HepG2 (cell line): ENCODE results near the gene PRKCSH. TPM values are rescaled to one million over a fixed set of nuclear protein-coding genes. Genes with fewer than 3 reads are reported as not detected.
A peak's percentile ranks its signal among the peaks of the same experiment; 100 is the strongest.

Experiments used
- ATAC-seq: fragments of 200-7000 bp; cut with Tn5 transposase; 3 replicates; pipeline ENCODE4 v1.9.1; 2020; ENCODE audit warnings: mild to moderate bottlenecking, moderate library complexity
- BruUV-seq: library from RNA; stranded (reverse); fragments of 400-500 nt; replicated peaks from 2 replicates; lab custom pipeline; 2021; lab: Mats Ljungman, UMichigan
- CTCF ChIA-PET: fragments of 300-600 bp; formaldehyde crosslinking; extraction: SDS; loops from one replicate; lab custom pipeline; 2021; ENCODE audit warnings: low total read pairs, inconsistent platforms, low intra/inter-chr PET ratio; lab: Yijun Ruan, JAX
- POLR2A ChIA-PET: fragments of 350-600 bp; sonication (Branson Sonifier 250); formaldehyde crosslinking; loops from one replicate; lab custom pipeline; 2020; ENCODE audit warnings: antibody characterized with exemption, inconsistent platforms; lab: Yijun Ruan, JAX
- DNase-seq: peaks from one replicate; pipeline ENCODE4 v3.0.0-alpha.2; 2015; ENCODE audit warnings: low spot score
- FAIRE-seq: peaks from 3 replicates; lab custom pipeline; 2011; peaks lifted over from hg19 to GRCh38; lab: Jason Lieb, UNC
- H2AFZ ChIP-seq: one replicate; pipeline ENCODE4 v1.6.1; 2011; ENCODE audit warnings: low read length, inconsistent platforms
- H3K27ac ChIP-seq: fragments of 300-600 bp; 3 replicates; pipeline ENCODE4 v1.8.0; 2011; ENCODE audit warnings: mixed run types, mild to moderate bottlenecking, mixed read lengths, low read length, inconsistent platforms; ENCODE audit not compliant: insufficient read depth; ENCODE audit errors: extremely low read length
- H3K27me3 ChIP-seq, 2 experiments: fragments of 200-600 bp in 1 of 2; 2 replicates in 1 of 2; 3 replicates in 1 of 2; pipeline versions ENCODE4 v1.6.0 to v1.8.0; 2011; ENCODE audit warnings: low read length in 2 of 2, mild to moderate bottlenecking in 2 of 2, moderate library complexity in 2 of 2, inconsistent platforms in 1 of 2; ENCODE audit not compliant: insufficient read depth in 2 of 2, control insufficient read depth in 1 of 2
- H3K36me3 ChIP-seq, 2 experiments: fragments of 200-600 bp in 1 of 2; replicated peaks in 1 of 2; 2 replicates in 1 of 2; 3 replicates in 1 of 2; pipeline versions ENCODE4 v1.5.1 to v1.8.0; 2011; ENCODE audit warnings: low read length in 2 of 2, inconsistent platforms in 1 of 2; ENCODE audit not compliant: insufficient read depth in 2 of 2, control insufficient read depth in 1 of 2
- H3K4me1 ChIP-seq: 2 replicates; pipeline ENCODE4 v1.5.1; 2012; ENCODE audit warnings: low read length, inconsistent platforms; ENCODE audit not compliant: insufficient read depth
- H3K4me2 ChIP-seq: 2 replicates; pipeline ENCODE4 v1.6.0; 2011; ENCODE audit warnings: low read depth, low read length, inconsistent platforms
- H3K4me3 ChIP-seq, 3 experiments: fragments of 200-600 bp in 1 of 3; sonication (generic), shearing (Covaris generic) in 1 of 3; replicated peaks in 1 of 3; 2 replicates each; pipeline ENCODE4 v1.5.1; 2011 to 2016; ENCODE audit warnings: low read length in 3 of 3, inconsistent platforms in 2 of 3, low read depth in 2 of 3, mild to moderate bottlenecking in 2 of 3, control low read depth in 1 of 3, mixed read lengths in 1 of 3; ENCODE audit not compliant: insufficient read depth in 1 of 3
- H3K79me2 ChIP-seq: one replicate; pipeline ENCODE4 v1.6.1; 2011; ENCODE audit warnings: low read length, inconsistent platforms; ENCODE audit not compliant: insufficient read depth
- H3K9ac ChIP-seq: 2 replicates; pipeline ENCODE4 v1.6.0; 2011; ENCODE audit warnings: mild to moderate bottlenecking, low read depth, low read length, inconsistent platforms; ENCODE audit not compliant: insufficient read depth
- H3K9me3 ChIP-seq: 2 replicates; pipeline ENCODE4 v1.5.1; 2012; ENCODE audit warnings: mild to moderate bottlenecking, low read length
- H4K20me1 ChIP-seq: 2 replicates; pipeline ENCODE4 v1.6.0; 2011; ENCODE audit warnings: inconsistent platforms, mild to moderate bottlenecking, low read length, moderate library complexity; ENCODE audit not compliant: insufficient read depth
- ZBTB7B ChIP-seq: sonication (generic); formaldehyde crosslinking; IDR thresholded peaks from 2 replicates; pipeline ENCODE4 v1.4.0; 2020; ENCODE audit warnings: missing genetic modification reagents
- ZBTB8A ChIP-seq: sonication (generic); formaldehyde crosslinking; IDR thresholded peaks from 2 replicates; pipeline ENCODE4 v1.4.0; 2020; ENCODE audit warnings: mild to moderate bottlenecking, low read depth, missing genetic modification reagents, borderline replicate concordance
- ZNF644 ChIP-seq: IDR thresholded peaks from 2 replicates; pipeline ENCODE4 v1.6.1; 2016; ENCODE audit warnings: low read depth
- WGBS: methylation state at CpG from one replicate; pipeline ENCODE4 v1.1.6; 2017; ENCODE audit warnings: low lambda C conversion rate; 5-methylcytosine and 5-hydroxymethylcytosine counted together
- in situ Hi-C: cut with HindIII; loops from 2 replicates; pipeline ENCODE4 v1.10.0; 2017; ENCODE audit warnings: low pct_unique_long_range_greater_than_20kb; ENCODE audit not compliant: extremely low pct_ligation_motif_present
- intact Hi-C: fragments of 100-400 bp; cut with micrococcal nuclease; formaldehyde crosslinking; loops from one replicate; pipeline ENCODE4 v1.10.0; 2022; ENCODE audit not compliant: unreplicated experiment
- polyA plus RNA-seq, 8 experiments: library from polyadenylated mRNA; depleted of rRNA in 3 of 8; stranded (reverse) in 7 of 8; unstranded in 1 of 8; fragments of >200 nt; fragmentation: Illumina TruSeq in 4 of 8; extraction: Trizol in 4 of 8; gene quantifications; 2 replicates each; pipeline versions ENCODE4 v1.2.1 to v1.2.3, GENCODE V29; 2011 to 2016; ENCODE audit warnings: low read depth in 4 of 8, missing spikeins in 1 of 8, mixed read lengths in 1 of 8; ENCODE audit not compliant: insufficient read depth in 1 of 8
- total RNA-seq, 5 experiments: library from RNA; depleted of rRNA; stranded (reverse); fragments of >200 nt; fragmentation: Illumina TruSeq; extraction: Trizol; gene quantifications; 2 replicates each; pipeline ENCODE4 v1.2.3, GENCODE V29; 2016; ENCODE audit warnings: low read depth in 1 of 5
- TF ChIP-seq, protein P1 (sequence below): sonication (generic); formaldehyde crosslinking; IDR thresholded peaks from 2 replicates; pipeline ENCODE4 v1.4.0; 2020; ENCODE audit warnings: missing genetic modification reagents
- TF ChIP-seq, protein P2 (sequence below): sonication (generic); formaldehyde crosslinking; IDR thresholded peaks from 2 replicates; pipeline ENCODE4 v1.5.0; 2020; ENCODE audit warnings: mild to moderate bottlenecking, missing genetic modification reagents, moderate library complexity

The PRKCSH gene
- total and polyA plus RNA-seq, 2 of the 13 experiments (the other 11 are each of a cell fraction or from before 2014, with no cell fraction given): 85.1 to 125 TPM

GRCh38 chr19:11452620-11453310, 17.3 kb downstream of the PRKCSH start:
- Histone ChIP-seq H3K79me2 (no peaks in the 10 kb centered on the region), H3K36me3 (peaks cover 8 to 15% of the 10 kb centered on the region in 2 experiments; a peak in 3 of 5 replicates), H2AFZ (no peak overlapping the region)
- no peak for TF ChIP-seq ZBTB8A (CRISPR knock-in tag)
- TF ChIP-seq ZBTB7B (CRISPR knock-in tag): no peak
- TF ChIP-seq, all 625 proteins: peak for 0
- H3K9me3 ChIP-seq: no peaks in the 10 kb centered on the region
- ChIA-PET CTCF (interaction anchor here (0.7 kb wide), 1 partner anchor 30 kb away, joined by 3 read pairs; no protein-coding TSS in a partner anchor), POLR2A (interaction anchor here (1.1 kb wide), 1 partner anchor 34 kb away, joined by 3 read pairs; the partner anchor contains the start of gene RGL3)
- H4K20me1 ChIP-seq: no peaks in the 10 kb centered on the region
- ATAC-seq: no peak
- no peak overlapping the region for H3K9ac ChIP-seq
- H3K4me2 ChIP-seq: no peak overlapping the region
- peaks cover 0 to 7% of the 10 kb centered on the region in 2 experiments; a peak in 1 of 5 replicates for H3K27me3 ChIP-seq
- DNase-seq: no peak
- no peak overlapping the region for H3K27ac ChIP-seq
- intact Hi-C loops: no loop called here
- FAIRE-seq: no peak
- BruUV-seq: no TSS peak
- in situ Hi-C loops: loop anchor here (10.0 kb wide), 1 partner anchor 168 kb away; no protein-coding TSS in a partner anchor
- H3K4me3 ChIP-seq: no peak overlapping the region
- H3K4me1 ChIP-seq: peaks cover 18% of the 10 kb centered on the region
- 85% methylated on average over 30 of the region's 33 CpGs for WGBS

DNA sequence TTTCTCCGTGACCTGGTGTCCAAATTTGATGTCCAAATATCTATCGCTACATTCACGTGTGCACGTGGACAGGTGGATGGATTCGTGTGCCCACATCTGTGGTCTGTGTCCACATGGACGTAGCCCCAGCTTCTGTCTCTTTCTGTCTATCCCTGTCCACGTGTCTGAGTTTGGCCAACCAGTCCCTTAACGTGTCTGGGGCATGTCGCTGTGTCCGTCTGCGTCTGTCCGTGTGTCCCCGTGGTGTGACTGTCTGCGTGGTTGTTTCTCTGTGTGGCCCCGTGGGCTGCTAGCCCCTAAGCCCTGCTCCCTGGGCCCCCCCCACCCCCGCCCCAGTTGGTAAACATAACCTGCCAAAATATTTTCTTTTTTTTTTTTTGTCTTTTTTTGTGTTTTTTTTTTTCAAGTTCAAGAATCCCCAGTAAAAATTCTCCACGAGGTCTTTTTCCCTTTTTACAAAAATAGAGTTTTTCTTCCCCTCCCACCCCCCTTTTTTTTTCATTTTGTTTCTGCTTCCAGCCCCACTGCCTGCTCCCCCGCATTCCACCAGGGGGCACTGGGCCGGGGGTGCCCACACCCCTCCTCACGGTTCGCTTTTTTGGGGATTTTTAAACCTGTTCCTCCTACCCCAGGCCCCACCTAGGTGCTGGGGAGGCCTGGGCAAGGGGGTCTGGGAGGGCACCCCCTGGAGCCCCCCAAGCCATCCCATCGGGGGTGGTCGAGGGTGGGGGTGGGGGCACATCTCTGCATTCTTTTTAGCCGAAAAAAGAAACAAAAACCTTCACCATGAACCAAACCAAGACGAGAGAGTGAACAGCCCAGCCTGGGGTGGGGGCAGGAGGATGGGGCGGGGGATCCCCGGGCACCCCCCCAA, 18.3 kb downstream of the PRKCSH start:
- H3K4me2 ChIP-seq: peak overlapping the region; percentile 65
- ChIA-PET POLR2A (interaction anchor here (1.2 kb wide), 1 partner anchor 78 kb away, joined by 4 read pairs; no protein-coding TSS in a partner anchor), CTCF (interaction anchor here (0.7 kb wide), 1 partner anchor 29 kb away, joined by 4 read pairs; no protein-coding TSS in a partner anchor)
- no peak overlapping the region for H3K27ac ChIP-seq
- peaks cover 3 to 10% of the 10 kb centered on the region in 2 experiments; a peak in 2 of 5 replicates for H3K36me3 ChIP-seq
- no peak overlapping the region for H2AFZ ChIP-seq
- DNase-seq (no peak), FAIRE-seq (no peak), ATAC-seq (0 out of 3 replicates have a peak, but pooled peaks have one; percentile 18)
- no peak overlapping the region for H3K9ac ChIP-seq
- H3K27me3 ChIP-seq: peaks cover 1 to 12% of the 10 kb centered on the region in 2 experiments; a peak in 2 of 5 replicates
- H3K79me2 ChIP-seq: no peaks in the 10 kb centered on the region
- peaks cover 18% of the 10 kb centered on the region for H3K4me1 ChIP-seq
- in situ Hi-C loops (loop anchor here (10.0 kb wide), 1 partner anchor 169 kb away; no protein-coding TSS in a partner anchor), intact Hi-C loops (no loop called here)
- BruUV-seq: no TSS peak
- no peaks in the 10 kb centered on the region for H3K9me3 ChIP-seq
- peak overlapping the region; percentile 17 to 45 (median 28); a peak in 4 of 6 replicates for H3K4me3 ChIP-seq
- H4K20me1 ChIP-seq: no peaks in the 10 kb centered on the region
- 40% methylated on average over 27 of the region's 27 CpGs for WGBS
- TF ChIP-seq ZNF644 (CRISPR knock-in tag): no peak
- TF ChIP-seq, protein P1, sequence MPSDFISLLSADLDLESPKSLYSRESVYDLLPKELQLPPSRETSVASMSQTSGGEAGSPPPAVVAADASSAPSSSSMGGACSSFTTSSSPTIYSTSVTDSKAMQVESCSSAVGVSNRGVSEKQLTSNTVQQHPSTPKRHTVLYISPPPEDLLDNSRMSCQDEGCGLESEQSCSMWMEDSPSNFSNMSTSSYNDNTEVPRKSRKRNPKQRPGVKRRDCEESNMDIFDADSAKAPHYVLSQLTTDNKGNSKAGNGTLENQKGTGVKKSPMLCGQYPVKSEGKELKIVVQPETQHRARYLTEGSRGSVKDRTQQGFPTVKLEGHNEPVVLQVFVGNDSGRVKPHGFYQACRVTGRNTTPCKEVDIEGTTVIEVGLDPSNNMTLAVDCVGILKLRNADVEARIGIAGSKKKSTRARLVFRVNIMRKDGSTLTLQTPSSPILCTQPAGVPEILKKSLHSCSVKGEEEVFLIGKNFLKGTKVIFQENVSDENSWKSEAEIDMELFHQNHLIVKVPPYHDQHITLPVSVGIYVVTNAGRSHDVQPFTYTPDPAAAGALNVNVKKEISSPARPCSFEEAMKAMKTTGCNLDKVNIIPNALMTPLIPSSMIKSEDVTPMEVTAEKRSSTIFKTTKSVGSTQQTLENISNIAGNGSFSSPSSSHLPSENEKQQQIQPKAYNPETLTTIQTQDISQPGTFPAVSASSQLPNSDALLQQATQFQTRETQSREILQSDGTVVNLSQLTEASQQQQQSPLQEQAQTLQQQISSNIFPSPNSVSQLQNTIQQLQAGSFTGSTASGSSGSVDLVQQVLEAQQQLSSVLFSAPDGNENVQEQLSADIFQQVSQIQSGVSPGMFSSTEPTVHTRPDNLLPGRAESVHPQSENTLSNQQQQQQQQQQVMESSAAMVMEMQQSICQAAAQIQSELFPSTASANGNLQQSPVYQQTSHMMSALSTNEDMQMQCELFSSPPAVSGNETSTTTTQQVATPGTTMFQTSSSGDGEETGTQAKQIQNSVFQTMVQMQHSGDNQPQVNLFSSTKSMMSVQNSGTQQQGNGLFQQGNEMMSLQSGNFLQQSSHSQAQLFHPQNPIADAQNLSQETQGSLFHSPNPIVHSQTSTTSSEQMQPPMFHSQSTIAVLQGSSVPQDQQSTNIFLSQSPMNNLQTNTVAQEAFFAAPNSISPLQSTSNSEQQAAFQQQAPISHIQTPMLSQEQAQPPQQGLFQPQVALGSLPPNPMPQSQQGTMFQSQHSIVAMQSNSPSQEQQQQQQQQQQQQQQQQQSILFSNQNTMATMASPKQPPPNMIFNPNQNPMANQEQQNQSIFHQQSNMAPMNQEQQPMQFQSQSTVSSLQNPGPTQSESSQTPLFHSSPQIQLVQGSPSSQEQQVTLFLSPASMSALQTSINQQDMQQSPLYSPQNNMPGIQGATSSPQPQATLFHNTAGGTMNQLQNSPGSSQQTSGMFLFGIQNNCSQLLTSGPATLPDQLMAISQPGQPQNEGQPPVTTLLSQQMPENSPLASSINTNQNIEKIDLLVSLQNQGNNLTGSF: no peak
- TF ChIP-seq, protein P2, sequence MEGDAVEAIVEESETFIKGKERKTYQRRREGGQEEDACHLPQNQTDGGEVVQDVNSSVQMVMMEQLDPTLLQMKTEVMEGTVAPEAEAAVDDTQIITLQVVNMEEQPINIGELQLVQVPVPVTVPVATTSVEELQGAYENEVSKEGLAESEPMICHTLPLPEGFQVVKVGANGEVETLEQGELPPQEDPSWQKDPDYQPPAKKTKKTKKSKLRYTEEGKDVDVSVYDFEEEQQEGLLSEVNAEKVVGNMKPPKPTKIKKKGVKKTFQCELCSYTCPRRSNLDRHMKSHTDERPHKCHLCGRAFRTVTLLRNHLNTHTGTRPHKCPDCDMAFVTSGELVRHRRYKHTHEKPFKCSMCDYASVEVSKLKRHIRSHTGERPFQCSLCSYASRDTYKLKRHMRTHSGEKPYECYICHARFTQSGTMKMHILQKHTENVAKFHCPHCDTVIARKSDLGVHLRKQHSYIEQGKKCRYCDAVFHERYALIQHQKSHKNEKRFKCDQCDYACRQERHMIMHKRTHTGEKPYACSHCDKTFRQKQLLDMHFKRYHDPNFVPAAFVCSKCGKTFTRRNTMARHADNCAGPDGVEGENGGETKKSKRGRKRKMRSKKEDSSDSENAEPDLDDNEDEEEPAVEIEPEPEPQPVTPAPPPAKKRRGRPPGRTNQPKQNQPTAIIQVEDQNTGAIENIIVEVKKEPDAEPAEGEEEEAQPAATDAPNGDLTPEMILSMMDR (CRISPR knock-in tag): peak; percentile 38
